RWPE1 (cell line): ENCODE results near the gene AMBN.

Experiments
- CTCF ChIA-PET: fragments of 350-600 bp; sonication (Branson Sonifier 250); formaldehyde crosslinking; extraction: SDS; loops from one replicate; lab custom pipeline; 2021; lab: Yijun Ruan, JAX
- POLR2A ChIA-PET: fragments of 400-600 bp; formaldehyde crosslinking; extraction: SDS; loops from one replicate; lab custom pipeline; 2020; ENCODE audit warnings: antibody characterized with exemption; ENCODE audit not compliant: low non-redundant PET; lab: Yijun Ruan, JAX
- DNase-seq: peaks from one replicate; pipeline ENCODE4 v3.0.0; 2012; ENCODE audit warnings: low spot score
- H3K27ac ChIP-seq: fragments of 450-650 bp; 2 replicates; pipeline ENCODE4 v1.5.1; 2017
- TF ChIP-seq, protein P1 (sequence below): fragments of 450-650 bp; conservative IDR thresholded peaks from 2 replicates; pipeline ENCODE4 v1.5.1; 2017; ENCODE audit warnings: low read depth, mild to moderate bottlenecking

Gene AMBN

DNA sequence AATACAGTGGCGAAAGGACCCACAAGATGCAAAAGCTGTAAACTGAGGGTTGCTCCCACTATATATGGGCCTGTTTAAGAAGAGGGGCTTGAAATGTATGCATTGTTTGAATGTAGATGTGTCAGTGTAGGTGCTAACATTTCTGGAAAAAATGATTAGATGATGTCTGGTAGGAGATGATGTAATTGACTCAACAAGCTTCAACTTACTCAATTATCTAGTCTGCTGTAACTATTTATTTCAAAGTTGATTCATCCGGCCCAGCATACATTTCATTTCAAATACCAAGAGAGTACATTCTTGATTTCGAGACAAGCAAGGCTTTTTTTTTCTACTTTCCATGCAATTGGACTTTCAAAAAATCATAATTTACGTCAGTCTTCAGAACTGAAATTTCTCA, 27.2 kb downstream of the AMBN start:
- H3K27ac ChIP-seq = no peak overlapping the region
- ChIA-PET POLR2A (no interaction called here), CTCF (no interaction called here)
- TF ChIP-seq, protein P1, sequence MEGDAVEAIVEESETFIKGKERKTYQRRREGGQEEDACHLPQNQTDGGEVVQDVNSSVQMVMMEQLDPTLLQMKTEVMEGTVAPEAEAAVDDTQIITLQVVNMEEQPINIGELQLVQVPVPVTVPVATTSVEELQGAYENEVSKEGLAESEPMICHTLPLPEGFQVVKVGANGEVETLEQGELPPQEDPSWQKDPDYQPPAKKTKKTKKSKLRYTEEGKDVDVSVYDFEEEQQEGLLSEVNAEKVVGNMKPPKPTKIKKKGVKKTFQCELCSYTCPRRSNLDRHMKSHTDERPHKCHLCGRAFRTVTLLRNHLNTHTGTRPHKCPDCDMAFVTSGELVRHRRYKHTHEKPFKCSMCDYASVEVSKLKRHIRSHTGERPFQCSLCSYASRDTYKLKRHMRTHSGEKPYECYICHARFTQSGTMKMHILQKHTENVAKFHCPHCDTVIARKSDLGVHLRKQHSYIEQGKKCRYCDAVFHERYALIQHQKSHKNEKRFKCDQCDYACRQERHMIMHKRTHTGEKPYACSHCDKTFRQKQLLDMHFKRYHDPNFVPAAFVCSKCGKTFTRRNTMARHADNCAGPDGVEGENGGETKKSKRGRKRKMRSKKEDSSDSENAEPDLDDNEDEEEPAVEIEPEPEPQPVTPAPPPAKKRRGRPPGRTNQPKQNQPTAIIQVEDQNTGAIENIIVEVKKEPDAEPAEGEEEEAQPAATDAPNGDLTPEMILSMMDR = no peak
- no peak for DNase-seq

DNA sequence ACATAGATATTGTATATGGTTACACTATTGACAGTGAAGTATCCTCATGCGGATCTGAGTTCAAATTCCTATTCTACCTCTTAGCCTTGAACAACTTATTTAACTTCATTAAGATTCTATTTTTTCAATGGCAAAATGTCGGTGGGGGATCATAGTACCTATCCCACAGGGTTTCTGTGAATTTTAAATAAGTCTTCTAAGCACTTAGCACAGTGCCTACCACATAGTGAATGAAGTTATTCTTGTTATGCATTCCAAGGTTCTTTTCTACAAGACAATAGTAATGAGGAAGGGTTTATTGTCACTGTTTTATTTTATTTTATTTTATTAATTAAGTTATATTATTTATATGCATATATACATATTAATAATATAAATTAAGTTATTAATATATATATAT, 27.7 kb downstream of the AMBN start:
- ChIA-PET CTCF (no interaction called here), POLR2A (no interaction called here)
- TF ChIP-seq, protein P1 = no peak
- no peak for DNase-seq
- H3K27ac ChIP-seq = no peak overlapping the region

DNA sequence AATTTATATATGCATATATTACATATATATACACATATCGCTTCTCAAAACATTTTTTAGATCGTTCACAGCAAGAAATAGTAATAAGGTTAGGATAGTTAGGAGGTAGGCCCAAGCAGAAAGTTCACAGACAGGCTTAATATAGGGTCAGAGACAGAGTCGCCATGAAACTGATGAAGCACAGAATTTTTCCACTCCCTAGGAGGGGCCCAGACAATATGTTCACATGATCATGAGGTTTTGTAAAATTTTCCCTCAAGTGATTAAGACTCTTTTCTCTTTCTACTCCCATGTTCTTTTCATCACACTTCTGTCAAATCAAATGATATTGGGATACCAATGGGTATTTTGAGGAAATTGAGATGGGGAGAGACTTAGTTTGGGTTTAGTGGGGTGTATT, 31.3 kb downstream of the AMBN start:
- ChIA-PET POLR2A (no interaction called here), CTCF (no interaction called here)
- DNase-seq = no peak
- no peak overlapping the region for H3K27ac ChIP-seq
- TF ChIP-seq, protein P1 = no peak

DNA sequence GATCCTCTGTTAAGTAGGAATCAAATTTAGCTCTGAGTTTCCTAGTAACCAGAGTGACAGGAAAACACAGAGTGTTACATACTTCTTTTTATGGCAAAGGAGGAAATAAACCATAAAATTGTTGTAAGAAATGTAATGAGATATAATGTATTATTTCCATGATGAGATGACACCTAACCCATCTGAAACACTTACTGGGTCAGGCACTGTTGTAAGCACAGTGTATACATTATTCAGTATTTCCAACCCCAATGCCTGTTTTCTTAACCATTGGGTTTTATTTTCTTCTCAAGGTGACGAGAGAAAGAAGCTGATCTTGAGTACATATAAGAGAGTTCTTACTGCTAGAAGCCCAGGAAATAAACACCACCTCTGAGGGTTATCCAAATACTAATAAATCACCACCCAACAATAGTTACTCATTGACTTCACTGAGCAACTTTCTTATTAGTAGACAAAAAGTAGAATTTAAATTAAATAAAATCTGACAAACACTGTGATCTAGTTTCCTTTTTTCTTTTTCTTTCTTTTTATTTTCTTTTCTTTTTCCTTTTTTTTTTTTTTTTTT, 32.3 kb downstream of the AMBN start:
- H3K27ac ChIP-seq = no peak overlapping the region
- POLR2A ChIA-PET = no interaction called here
- TF ChIP-seq, protein P1 = no peak
- DNase-seq = no peak
- CTCF ChIA-PET = no interaction called here

DNA sequence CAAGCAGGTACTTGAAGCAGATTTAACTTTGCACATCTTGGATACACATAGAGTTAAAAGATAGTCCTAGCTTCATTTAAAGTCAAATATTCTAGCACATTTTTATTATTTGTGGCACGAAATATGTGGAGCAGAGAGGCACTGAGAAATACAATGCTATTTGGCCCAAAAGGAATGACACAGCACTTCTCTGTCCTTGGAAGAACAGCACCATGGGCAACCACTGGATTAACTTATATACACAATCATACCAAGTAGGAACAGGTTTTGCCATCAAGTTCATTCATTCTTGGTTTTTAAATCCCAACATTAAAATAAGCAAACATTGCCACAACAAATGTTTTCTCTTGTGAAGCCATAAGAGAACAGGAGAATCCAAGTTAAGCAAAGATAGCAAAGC, 35.6 kb downstream of the AMBN start:
- ChIA-PET CTCF (interaction anchor here (0.6 kb wide), 1 partner anchor 1082 kb away, joined by 3 read pairs; no protein-coding TSS in a partner anchor), POLR2A (no interaction called here)
- DNase-seq = no peak
- TF ChIP-seq, protein P1 = no peak
- no peak overlapping the region for H3K27ac ChIP-seq

DNA sequence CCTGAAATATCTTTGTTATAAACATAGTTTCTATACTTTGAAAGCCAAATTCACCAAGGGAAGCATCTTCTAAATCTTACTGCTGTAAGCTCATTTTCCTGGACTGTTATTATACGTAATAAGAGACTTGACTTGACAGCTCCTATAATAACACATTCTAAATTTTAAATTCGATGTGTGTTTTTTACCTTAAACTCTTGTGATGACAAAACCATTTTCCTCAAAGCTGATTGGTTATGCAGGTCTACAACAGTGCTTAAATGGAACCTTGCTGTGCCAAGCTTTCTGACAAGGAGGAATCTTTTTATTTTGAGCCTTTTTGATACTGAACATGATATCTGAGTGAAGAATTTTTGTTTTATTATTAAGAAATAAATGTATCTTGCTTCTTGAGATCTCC, 36.4 kb downstream of the AMBN start, which contains the start of gene ENAM:
Gene ENAM (plus strand): TSS at position 301 of the 400 bp plus-strand sequence. CDS start 757 bp downstream, outside the sequence.
- TF ChIP-seq, protein P1 = no peak
- ChIA-PET POLR2A (no interaction called here), CTCF (no interaction called here)

More for the DNA sequence above, 36.4 kb downstream of the AMBN start, which contains the start of gene ENAM:
- DNase-seq = no peak
- no peak within 1 kb of the TSS for H3K27ac ChIP-seq
